ENCODE measurements around the gene ABI3.

The ABI3 gene

DNA sequence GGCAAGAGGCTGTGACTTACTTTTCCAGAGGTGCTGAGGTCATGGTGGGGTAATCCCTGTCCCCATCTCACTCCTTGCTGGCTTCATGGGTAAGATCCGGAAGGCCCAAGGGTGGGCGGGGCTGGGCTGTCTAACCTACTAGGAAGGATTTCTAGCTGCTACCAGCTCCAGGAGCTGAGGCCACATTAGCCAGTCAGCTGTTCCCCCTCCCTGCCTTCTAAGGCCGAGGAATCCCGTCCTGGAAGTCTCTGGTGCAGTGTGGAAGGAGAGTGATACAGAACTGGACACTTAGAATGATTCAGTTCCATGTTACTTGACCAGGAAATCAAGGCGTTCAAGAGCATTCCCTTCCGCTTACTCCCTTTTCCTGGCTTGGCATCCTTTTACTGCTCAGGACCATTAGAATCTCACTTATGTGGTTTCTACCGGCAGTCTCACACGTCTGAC, 9.0 kb upstream of the ABI3 start:
- Histone ChIP-seq H3K9ac (no peak overlapping the region), H3K79me2 (no peaks in the 10 kb centered on the region), H3K4me1 (no peaks in the 10 kb centered on the region), H2AFZ (no peak overlapping the region), H3K27ac (no peak overlapping the region), H3K4me2 (ENCODE audit: low read length) (no peak overlapping the region), H3K4me3 (ENCODE audit: low read depth, low read length) (no peak overlapping the region), H3K36me3 (ENCODE audit: control insufficient read depth, insufficient read depth, low read length) (no peaks in the 10 kb centered on the region), H3K9me3 (ENCODE audit: control insufficient read depth, low read length) (no peaks in the 10 kb centered on the region), H3K27me3 (ENCODE audit: control insufficient read depth, insufficient read depth, low read length) (no peaks in the 10 kb centered on the region)
- no peak for TF ChIP-seq CTCF (IDR thresholded peaks at IDR 0.05)

GRCh38 chr17:49203796-49204195, 6.7 kb upstream of the ABI3 start:
- H3K9ac ChIP-seq = no peak overlapping the region
- H3K4me2 ChIP-seq (ENCODE audit: low read length) = no peak overlapping the region
- H3K27ac ChIP-seq = no peak overlapping the region
- no peak for TF ChIP-seq CTCF (IDR thresholded peaks at IDR 0.05)
- no peaks in the 10 kb centered on the region for H3K36me3 ChIP-seq (ENCODE audit: control insufficient read depth, insufficient read depth, low read length)
- no peaks in the 10 kb centered on the region for H3K4me1 ChIP-seq
- H3K27me3 ChIP-seq (ENCODE audit: control insufficient read depth, insufficient read depth, low read length) = no peaks in the 10 kb centered on the region
- H2AFZ ChIP-seq = no peak overlapping the region
- H3K79me2 ChIP-seq = no peaks in the 10 kb centered on the region
- no peaks in the 10 kb centered on the region for H3K9me3 ChIP-seq (ENCODE audit: control insufficient read depth, low read length)
- no peak overlapping the region for H3K4me3 ChIP-seq (ENCODE audit: low read depth, low read length)

DNA sequence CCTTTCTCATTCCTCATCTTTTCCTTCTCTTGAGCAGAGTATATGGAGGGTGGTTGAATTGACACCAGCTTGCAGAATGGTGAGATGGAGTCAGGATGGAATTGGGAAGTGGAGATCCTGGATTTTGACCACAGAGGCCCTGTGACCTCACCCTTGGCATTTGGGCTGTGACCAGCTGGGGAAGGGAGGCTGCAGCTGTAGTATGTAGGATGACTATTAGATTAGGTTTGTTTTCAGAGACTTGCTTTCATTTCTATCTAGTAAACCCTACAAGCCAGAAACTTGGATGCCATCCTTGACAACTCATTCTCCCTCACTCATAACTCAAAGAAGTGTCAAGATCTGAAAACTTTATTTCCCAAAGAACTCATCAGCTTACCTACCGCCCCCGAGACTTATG, 6.0 kb upstream of the ABI3 start:
- H2AFZ ChIP-seq = no peak overlapping the region
- no peak for TF ChIP-seq CTCF (IDR thresholded peaks at IDR 0.05)

GRCh38 chr17:49209061-49209571, 1.4 kb upstream of the ABI3 start:
- no peak overlapping the region for H3K27ac ChIP-seq
- no peaks in the 10 kb centered on the region for H3K79me2 ChIP-seq
- no peaks in the 10 kb centered on the region for H3K36me3 ChIP-seq (ENCODE audit: control insufficient read depth, insufficient read depth, low read length)
- no peak for TF ChIP-seq CTCF (IDR thresholded peaks at IDR 0.05)
- no peak overlapping the region for H3K4me3 ChIP-seq (ENCODE audit: low read depth, low read length)
- no peaks in the 10 kb centered on the region for H3K27me3 ChIP-seq (ENCODE audit: control insufficient read depth, insufficient read depth, low read length)
- H2AFZ ChIP-seq = no peak overlapping the region
- H3K4me1 ChIP-seq = no peaks in the 10 kb centered on the region
- H3K9me3 ChIP-seq (ENCODE audit: control insufficient read depth, low read length) = no peaks in the 10 kb centered on the region
- no peak overlapping the region for H3K9ac ChIP-seq
- H3K4me2 ChIP-seq (ENCODE audit: low read length) = no peak overlapping the region

More for the DNA sequence above, 6.0 kb upstream of the ABI3 start:
- H3K36me3 ChIP-seq (ENCODE audit: control insufficient read depth, insufficient read depth, low read length) = no peaks in the 10 kb centered on the region
- no peak overlapping the region for H3K4me3 ChIP-seq (ENCODE audit: low read depth, low read length)
- H3K27me3 ChIP-seq (ENCODE audit: control insufficient read depth, insufficient read depth, low read length) = no peaks in the 10 kb centered on the region
- no peak overlapping the region for H3K27ac ChIP-seq
- H3K4me2 ChIP-seq (ENCODE audit: low read length) = no peak overlapping the region
- no peaks in the 10 kb centered on the region for H3K79me2 ChIP-seq
- no peaks in the 10 kb centered on the region for H3K4me1 ChIP-seq
- no peaks in the 10 kb centered on the region for H3K9me3 ChIP-seq (ENCODE audit: control insufficient read depth, low read length)
- H3K9ac ChIP-seq = no peak overlapping the region

DNA sequence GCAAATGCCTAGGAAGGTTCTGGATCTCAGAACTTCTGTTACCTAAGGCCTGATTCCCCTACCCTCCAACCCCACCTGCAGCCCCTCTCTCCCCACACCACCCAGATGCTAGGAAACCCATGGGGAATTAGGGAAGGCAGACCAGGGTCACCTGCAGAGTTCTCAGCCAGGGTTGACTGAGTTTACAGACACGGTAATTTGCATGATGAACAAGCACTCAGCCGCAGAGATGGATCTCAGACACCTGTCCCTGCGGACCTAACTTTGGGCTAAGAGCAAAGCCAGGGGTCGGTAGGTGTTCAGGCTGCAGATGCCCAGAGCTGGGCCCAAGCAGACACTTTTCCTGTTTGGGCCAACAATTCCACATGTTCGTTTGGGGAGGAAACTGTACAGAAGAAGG, 2.9 kb downstream of the ABI3 start:
- no peak overlapping the region for H3K9ac ChIP-seq
- TF ChIP-seq CTCF (IDR thresholded peaks at IDR 0.05) = no peak
- H3K4me1 ChIP-seq = no peaks in the 10 kb centered on the region
- H3K79me2 ChIP-seq = no peaks in the 10 kb centered on the region
- no peaks in the 10 kb centered on the region for H3K36me3 ChIP-seq (ENCODE audit: control insufficient read depth, insufficient read depth, low read length)
- H3K27ac ChIP-seq = no peak overlapping the region
- no peaks in the 10 kb centered on the region for H3K9me3 ChIP-seq (ENCODE audit: control insufficient read depth, low read length)
- H3K4me3 ChIP-seq (ENCODE audit: low read depth, low read length) = no peak overlapping the region
- H2AFZ ChIP-seq = no peak overlapping the region
- H3K27me3 ChIP-seq (ENCODE audit: control insufficient read depth, insufficient read depth, low read length) = no peaks in the 10 kb centered on the region
- no peak overlapping the region for H3K4me2 ChIP-seq (ENCODE audit: low read length)

Data from parathyroid adenoma (tissue), 2 donors.